Inflammatory macrophage treated with lipopolysaccharide for 1 hour (primary cell): Measurements from ENCODE around the gene TTC22.
"Not testable (repeated sequence)": the region's sequence is repeated elsewhere in the genome, so short reads cannot be mapped to it uniquely, and the experiment has no call there.

Experiments used
- DNase-seq, 2 donors: peaks; one replicate each; pipeline ENCODE4 v3.0.0-alpha.2; 2020 to 2022

The TTC22 gene

GRCh38 chr1:54781023-54781723 lies 19.9 kb downstream of the TTC22 start:
- DNase-seq = no peak

- DNase-seq = no peak
These were observed 23.7 kb downstream of the TTC22 start for GRCh38 chr1:54777431-54777830.

GRCh38 chr1:54777011-54777410 lies 24.1 kb downstream of the TTC22 start:
- no peak for DNase-seq

GRCh38 chr1:54775828-54776721 lies 25.0 kb downstream of the TTC22 start:
- not testable (repeated sequence) for DNase-seq

GRCh38 chr1:54774820-54775498 lies 26.2 kb downstream of the TTC22 start:
- DNase-seq = no peak

DNA sequence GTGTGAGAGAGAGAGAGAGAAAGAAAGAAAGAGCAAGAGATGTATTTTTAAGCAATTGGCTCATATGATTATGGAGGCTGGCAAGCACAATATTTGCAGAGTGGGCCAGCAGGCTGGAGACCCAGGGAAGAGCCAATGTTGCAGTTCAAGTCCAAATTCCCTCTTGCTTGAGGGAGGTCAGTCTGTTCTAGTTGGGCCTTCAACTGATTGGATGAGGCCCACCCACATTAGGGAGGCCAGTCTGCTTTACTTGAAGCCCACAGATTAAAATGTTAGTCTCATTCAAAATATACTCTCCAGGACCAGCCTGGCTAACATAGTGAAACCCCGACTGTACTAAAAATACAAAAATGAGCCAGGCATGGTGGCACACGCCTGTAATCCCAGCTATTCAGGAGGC lies 28.2 kb downstream of the TTC22 start:
- DNase-seq = no peak

GRCh38 chr1:54768093-54768492 lies 33.0 kb downstream of the TTC22 start:
- no peak for DNase-seq

GRCh38 chr1:54767526-54767925 lies 33.6 kb downstream of the TTC22 start:
- no peak for DNase-seq

- no peak for DNase-seq
These were observed 34.4 kb downstream of the TTC22 start for GRCh38 chr1:54766726-54767125.

GRCh38 chr1:54764922-54765561 lies 36.1 kb downstream of the TTC22 start:
- DNase-seq = no peak

- peak; percentile 99 to 100 for DNase-seq
These were observed 36.8 kb downstream of the TTC22 start, which contains the start of gene PARS2 for GRCh38 chr1:54764133-54764921. TSS of gene PARS2 (minus strand) at chr1:54764523. CDS start at chr1:54759161, 5,362 bp downstream.

DNA sequence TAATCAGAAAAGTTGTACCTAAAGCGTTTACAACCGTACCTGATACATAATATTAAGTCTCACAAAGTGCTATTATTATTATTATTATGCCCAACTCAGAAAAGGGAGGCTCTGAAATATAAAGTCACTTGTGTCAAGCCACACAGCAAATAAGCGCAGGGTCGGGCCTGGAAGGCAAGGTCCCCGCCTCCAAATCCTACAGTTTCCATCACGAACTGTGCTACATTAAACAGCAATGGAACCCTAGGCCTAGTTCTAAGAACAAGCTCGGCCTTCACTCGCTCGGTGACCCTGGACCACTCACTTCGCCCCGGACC lies 37.3 kb downstream of the TTC22 start:
- DNase-seq = peak in 1 of 2 donors; percentile 19

DNA sequence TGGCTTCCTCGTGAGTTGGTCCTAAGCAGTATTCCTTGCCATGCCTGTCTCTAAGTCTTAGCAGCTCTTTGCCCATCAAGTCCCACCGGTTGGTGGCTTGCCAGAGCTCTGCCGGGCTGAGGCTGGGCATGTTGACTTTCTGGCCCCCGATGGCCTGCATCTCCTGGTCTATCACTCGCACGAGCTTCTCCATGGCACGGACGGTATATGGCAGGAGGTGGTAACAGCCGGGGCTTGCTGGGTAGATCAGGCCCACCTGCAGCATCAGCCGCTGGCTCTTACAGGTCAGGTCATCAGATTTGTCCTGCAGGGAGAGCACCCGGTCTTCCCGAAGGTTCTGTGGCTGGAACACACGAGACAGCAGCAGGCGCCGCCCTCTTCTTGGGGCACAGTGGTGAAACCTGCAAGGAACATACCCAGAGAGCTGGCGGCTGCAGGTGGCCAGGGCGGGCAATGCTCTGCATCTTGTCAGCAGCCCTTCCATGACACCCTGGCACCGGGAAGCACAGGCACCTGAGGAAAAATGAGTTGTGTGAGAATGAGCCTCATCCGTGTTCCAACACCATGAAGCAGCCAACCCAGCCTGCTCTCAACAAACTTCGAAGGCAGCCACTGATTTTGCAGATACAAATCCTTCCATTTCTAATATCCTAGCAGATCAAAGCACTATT lies 42.3 kb downstream of the TTC22 start:
- no peak for DNase-seq

GRCh38 chr1:54757833-54758232 lies 43.3 kb downstream of the TTC22 start:
- no peak for DNase-seq

DNA sequence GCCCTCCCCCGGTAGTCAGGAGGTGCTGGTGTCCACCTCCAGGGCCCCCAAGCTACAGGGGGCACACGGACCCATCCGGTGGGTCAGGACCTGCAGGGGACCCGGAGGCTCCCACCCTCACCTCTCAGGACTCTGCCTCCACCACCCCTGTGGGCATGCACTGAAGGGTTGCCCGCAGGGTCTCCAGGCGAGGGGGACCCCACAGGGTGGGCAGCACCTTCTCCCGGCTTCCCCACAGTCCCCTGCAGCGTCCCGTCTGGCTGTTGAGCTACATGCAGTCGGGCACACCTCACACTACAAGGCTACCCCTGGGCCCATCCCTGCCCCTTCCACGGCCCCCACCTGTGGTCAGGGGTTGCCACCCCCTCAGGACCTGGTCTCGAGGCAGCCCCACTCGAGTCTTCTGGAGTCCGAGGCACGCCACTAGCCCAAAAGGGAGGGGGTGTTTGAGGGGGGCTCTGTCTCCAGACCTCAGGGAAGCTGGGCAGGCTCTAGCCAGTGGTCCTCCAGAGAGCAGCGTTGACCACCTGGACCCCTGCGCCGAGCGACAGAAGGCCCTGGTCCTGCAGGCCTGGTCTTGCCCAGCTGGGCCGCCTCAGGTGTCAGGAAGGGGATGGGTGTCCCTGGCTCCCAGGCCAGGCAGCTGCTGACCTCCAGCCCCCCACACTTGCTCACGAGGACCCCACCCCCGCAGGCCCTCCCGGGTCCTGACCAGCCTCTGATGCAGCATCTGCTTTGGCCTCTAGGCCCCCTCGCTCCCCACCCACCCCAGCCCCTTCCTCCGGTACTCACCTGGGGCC lies 46.4 kb downstream of the TTC22 start:
- DNase-seq = no peak

DNA sequence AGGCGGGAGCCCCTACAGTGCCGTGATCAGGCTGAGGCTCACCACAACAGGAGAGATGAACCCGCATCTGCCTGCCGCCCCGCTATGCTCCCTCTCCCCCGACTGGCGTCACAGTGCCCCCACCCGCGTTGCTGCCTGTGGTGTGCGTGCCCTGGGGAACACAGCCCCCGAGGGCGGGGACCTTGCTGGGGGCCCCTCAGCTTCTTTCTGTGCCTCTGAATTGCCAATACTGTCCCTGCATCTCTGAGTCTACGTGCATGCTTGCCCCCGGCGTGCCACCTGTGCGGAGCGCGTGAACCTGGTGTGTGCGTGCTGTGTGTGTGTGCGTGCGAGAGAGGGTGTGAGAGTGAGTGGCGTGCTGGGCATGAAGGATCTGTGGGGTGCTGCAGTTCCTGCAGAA lies 47.1 kb downstream of the TTC22 start:
- no peak for DNase-seq

DNA sequence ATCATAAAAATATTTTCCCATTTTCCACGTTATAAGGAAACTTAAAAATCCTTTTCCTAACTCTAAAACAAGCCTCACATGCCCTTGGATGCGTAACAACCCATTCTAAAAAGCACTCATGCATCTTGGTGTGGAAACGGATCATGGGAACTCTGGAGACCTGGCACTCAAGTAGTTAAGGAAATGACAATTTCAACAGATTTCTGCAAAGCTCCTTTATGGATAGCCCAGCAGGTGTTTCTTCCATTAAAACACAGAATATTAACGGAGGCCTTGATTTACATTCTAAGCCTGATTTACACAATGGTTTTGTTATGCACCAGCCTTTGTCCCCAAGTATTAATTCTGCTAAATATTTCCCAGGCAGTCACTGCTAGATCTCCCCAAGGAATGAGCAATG lies 49.7 kb downstream of the TTC22 start:
- no peak for DNase-seq

DNA sequence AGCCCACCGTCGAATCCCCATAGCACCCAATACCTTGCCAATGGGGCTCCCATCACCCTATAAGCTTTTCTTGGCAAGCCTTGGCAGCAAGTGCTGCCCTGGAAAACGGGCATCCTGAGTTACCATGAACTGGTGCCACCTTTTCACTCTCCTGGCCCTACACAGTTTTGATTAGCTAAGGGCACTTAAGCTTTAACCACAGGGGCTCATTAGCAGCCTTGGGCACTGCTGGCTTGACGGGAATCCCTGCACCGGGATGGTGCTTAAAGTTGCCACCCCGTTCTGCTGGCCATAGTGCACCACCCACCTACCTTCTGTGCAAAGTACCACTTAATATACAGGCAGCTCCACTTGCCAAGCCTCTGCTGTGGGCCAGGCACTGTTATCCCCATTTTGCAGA lies 50.5 kb downstream of the TTC22 start:
- no peak for DNase-seq

GRCh38 chr1:54748094-54748835 lies 52.9 kb downstream of the TTC22 start:
- no peak for DNase-seq

DNA sequence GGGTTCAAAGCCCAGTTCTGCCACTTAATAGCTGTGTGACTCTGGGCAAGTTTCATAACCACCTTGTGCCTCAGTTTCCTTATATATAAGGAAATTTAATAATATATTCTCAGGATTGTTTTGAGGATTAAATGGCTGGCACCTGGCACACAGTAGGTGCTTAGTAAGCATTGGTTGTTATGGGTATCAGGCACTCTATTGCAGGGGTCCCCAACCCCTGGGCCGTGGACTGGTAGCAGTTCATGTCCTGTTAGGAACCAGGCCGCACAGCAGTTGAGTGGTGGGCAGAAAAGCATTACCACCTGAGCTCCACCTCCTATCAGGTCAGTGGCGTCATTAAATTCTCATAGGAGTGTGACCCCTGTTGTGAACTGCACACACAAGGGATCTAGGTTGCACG lies 55.3 kb downstream of the TTC22 start:
- no peak for DNase-seq
